Endodermal cell (in vitro differentiated cells): Measurements from ENCODE around the gene HSPA9. TPM values are rescaled to one million over a fixed set of nuclear protein-coding genes. Genes with fewer than 3 reads are reported as not detected.

Experiments
- DNase-seq: peaks from one replicate; pipeline ENCODE4 v3.0.0-alpha.2; 2017
- H3K27ac ChIP-seq: 2 replicates; pipeline ENCODE4 v1.5.1; 2013; ENCODE audit warnings: mild to moderate bottlenecking, low read depth, low read length, moderate library complexity
- H3K27me3 ChIP-seq: 2 replicates; pipeline ENCODE4 v1.6.1; 2013; ENCODE audit warnings: mild to moderate bottlenecking, low read length, moderate library complexity; ENCODE audit not compliant: insufficient read depth, control insufficient read depth, poor library complexity, severe bottlenecking
- H3K36me3 ChIP-seq: 2 replicates; pipeline ENCODE4 v1.7.0; 2013; ENCODE audit warnings: mild to moderate bottlenecking, low read length, moderate library complexity; ENCODE audit not compliant: control insufficient read depth, insufficient read depth
- H3K4me1 ChIP-seq: one replicate; pipeline ENCODE4 v1.7.0; 2013; ENCODE audit warnings: low read length; ENCODE audit not compliant: control insufficient read depth, insufficient read depth
- H3K4me3 ChIP-seq: 2 replicates; pipeline ENCODE4 v1.5.1; 2013; ENCODE audit warnings: mild to moderate bottlenecking, low read length, moderate library complexity
- H3K9ac ChIP-seq: 2 replicates; pipeline ENCODE4 v1.6.1; 2013; ENCODE audit warnings: mild to moderate bottlenecking, low read length, moderate library complexity; ENCODE audit not compliant: poor library complexity, severe bottlenecking; ENCODE audit errors: extremely low read depth
- H3K9me3 ChIP-seq: 2 replicates; pipeline ENCODE4 v1.6.1; 2013; ENCODE audit warnings: mild to moderate bottlenecking, low read length, moderate library complexity; ENCODE audit not compliant: control insufficient read depth
- H3K27ac Mint-ChIP-seq: 2 replicates; pipeline ENCODE4 v1.8.0; 2020; ENCODE audit warnings: mixed read lengths
- H3K27me3 Mint-ChIP-seq: 2 replicates; pipeline ENCODE4 v1.8.0; 2021; ENCODE audit warnings: mild to moderate bottlenecking, mixed read lengths; ENCODE audit not compliant: insufficient read depth
- H3K36me3 Mint-ChIP-seq: 2 replicates; pipeline ENCODE4 v1.8.0; 2020; ENCODE audit warnings: low read depth, mixed read lengths
- H3K4me1 Mint-ChIP-seq: 2 replicates; pipeline ENCODE4 v1.8.0; 2020; ENCODE audit warnings: mixed read lengths
- H3K4me3 Mint-ChIP-seq: 2 replicates; pipeline ENCODE4 v1.8.0; 2020; ENCODE audit warnings: mild to moderate bottlenecking, moderate library complexity, mixed read lengths
- H3K9me3 Mint-ChIP-seq: 2 replicates; pipeline ENCODE4 v1.8.0; 2020; ENCODE audit warnings: mild to moderate bottlenecking, mixed read lengths
- WGBS, 2 experiments: methylation state at CpG; one replicate each; pipeline versions ENCODE4 v1.1.5 to v1.1.7; 2013; ENCODE audit warnings: missing lambda C conversion rate in 2 of 2, mixed read lengths in 1 of 2; ENCODE audit not compliant: insufficient coverage in 1 of 2, insufficient read length in 1 of 2; 5-methylcytosine and 5-hydroxymethylcytosine counted together
- total RNA-seq, 2 donors: library from RNA; stranded (reverse); fragmentation: NEBNext Ultra II Directional in 1 of 2; extraction: Animal tissue kit (Norgen Biotek cat#: 25700) in 1 of 2; gene quantifications; 2 replicates in 1 of 2; 3 replicates in 1 of 2; pipeline ENCODE4 v1.2.1, GENCODE V29; 2021
- TF ChIP-seq, protein P1 (sequence below): fragments of 200-600 bp; sonication (generic); conservative IDR thresholded peaks from 2 replicates; pipeline ENCODE4 v1.5.0; 2021; ENCODE audit warnings: antibody characterized with exemption, mild to moderate bottlenecking

The HSPA9 gene
- total RNA-seq, 2 donors from 2014 or later: 201 to 212 TPM

GRCh38 chr5:138545919-138546562, 29.2 kb downstream of the HSPA9 start:
- H3K27ac ChIP-seq: no peak overlapping the region
- WGBS, 2 experiments: 91 to 95% methylated on average over 5 to 6 of the region's 6 CpGs

GRCh38 chr5:138544181-138545134, 30.7 kb downstream of the HSPA9 start:
- Mint-ChIP-seq H3K9me3 (no peaks in the 10 kb centered on the region), H3K36me3 (peaks cover 3% of the 10 kb centered on the region), H3K4me3 (peak overlapping the region; percentile 96), H3K27ac (peak overlapping the region; percentile 100), H3K4me1 (peaks cover 31% of the 10 kb centered on the region), H3K27me3 (no peaks in the 10 kb centered on the region)
- Histone ChIP-seq H3K9me3 (no peaks in the 10 kb centered on the region), H3K4me3 (peak overlapping the region; percentile 96), H3K36me3 (peaks cover 20% of the 10 kb centered on the region), H3K27ac (no peak overlapping the region), H3K27me3 (no peaks in the 10 kb centered on the region), H3K9ac (peak overlapping the region; percentile 96), H3K4me1 (peaks cover 11% of the 10 kb centered on the region)
- TF ChIP-seq, protein P1, sequence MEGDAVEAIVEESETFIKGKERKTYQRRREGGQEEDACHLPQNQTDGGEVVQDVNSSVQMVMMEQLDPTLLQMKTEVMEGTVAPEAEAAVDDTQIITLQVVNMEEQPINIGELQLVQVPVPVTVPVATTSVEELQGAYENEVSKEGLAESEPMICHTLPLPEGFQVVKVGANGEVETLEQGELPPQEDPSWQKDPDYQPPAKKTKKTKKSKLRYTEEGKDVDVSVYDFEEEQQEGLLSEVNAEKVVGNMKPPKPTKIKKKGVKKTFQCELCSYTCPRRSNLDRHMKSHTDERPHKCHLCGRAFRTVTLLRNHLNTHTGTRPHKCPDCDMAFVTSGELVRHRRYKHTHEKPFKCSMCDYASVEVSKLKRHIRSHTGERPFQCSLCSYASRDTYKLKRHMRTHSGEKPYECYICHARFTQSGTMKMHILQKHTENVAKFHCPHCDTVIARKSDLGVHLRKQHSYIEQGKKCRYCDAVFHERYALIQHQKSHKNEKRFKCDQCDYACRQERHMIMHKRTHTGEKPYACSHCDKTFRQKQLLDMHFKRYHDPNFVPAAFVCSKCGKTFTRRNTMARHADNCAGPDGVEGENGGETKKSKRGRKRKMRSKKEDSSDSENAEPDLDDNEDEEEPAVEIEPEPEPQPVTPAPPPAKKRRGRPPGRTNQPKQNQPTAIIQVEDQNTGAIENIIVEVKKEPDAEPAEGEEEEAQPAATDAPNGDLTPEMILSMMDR: no peak
- WGBS, 2 experiments: 62 to 72% methylated on average over 9 to 16 of the region's 16 CpGs
- DNase-seq: no peak

More at GRCh38 chr5:138545919-138546562, 29.2 kb downstream of the HSPA9 start:
- no peak for DNase-seq
- Histone ChIP-seq H3K27me3 (no peaks in the 10 kb centered on the region), H3K4me1 (peaks cover 5% of the 10 kb centered on the region), H3K36me3 (peaks cover 4% of the 10 kb centered on the region), H3K9me3 (no peaks in the 10 kb centered on the region), H3K4me3 (no peak overlapping the region), H3K9ac (no peak overlapping the region)
- H3K4me3 Mint-ChIP-seq: peak overlapping the region; percentile 96
- no peaks in the 10 kb centered on the region for H3K9me3 Mint-ChIP-seq
- peaks cover 4% of the 10 kb centered on the region for H3K36me3 Mint-ChIP-seq
- H3K27me3 Mint-ChIP-seq: no peaks in the 10 kb centered on the region
- peaks cover 31% of the 10 kb centered on the region for H3K4me1 Mint-ChIP-seq
- H3K27ac Mint-ChIP-seq: peak overlapping the region; percentile 81
- TF ChIP-seq, protein P1: no peak

DNA sequence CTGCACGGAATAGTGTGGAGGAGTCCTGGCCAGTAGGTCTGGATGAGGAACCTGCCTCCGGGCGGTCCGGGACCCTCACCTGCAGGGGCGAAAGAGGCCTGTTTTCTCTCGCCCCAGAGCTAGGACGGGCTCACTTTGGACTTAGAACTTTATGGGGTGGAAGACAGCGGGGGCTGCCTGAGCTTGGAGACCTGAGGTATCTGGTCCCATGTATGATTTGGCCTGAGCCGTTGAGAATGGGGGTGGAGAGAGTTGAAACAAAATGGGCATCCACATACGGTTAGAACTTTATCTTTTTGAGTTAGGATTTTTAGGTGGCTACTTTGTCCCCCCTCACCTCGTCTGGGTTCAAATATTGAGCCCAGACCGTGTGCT, 31.5 kb downstream of the HSPA9 start:
- Histone ChIP-seq H3K9ac (peak overlapping the region; percentile 96), H3K27ac (peak overlapping the region; percentile 97), H3K9me3 (no peaks in the 10 kb centered on the region), H3K4me1 (peaks cover 11% of the 10 kb centered on the region), H3K36me3 (peaks cover 27% of the 10 kb centered on the region), H3K4me3 (peak overlapping the region; percentile 96), H3K27me3 (no peaks in the 10 kb centered on the region)
- DNase-seq: no peak
- TF ChIP-seq, protein P1: no peak
- Mint-ChIP-seq H3K36me3 (peaks cover 7% of the 10 kb centered on the region), H3K9me3 (no peaks in the 10 kb centered on the region), H3K4me1 (peaks cover 31% of the 10 kb centered on the region), H3K27ac (peak overlapping the region; percentile 100), H3K27me3 (no peaks in the 10 kb centered on the region), H3K4me3 (peak overlapping the region; percentile 96)
- WGBS, 2 experiments: 0 to 2% methylated on average over 8 to 12 of the region's 12 CpGs
